ENCODE data around the gene TRPV3.
"Not testable (repeated sequence)": the region's sequence is repeated elsewhere in the genome, so short reads cannot be mapped to it uniquely, and the experiment has no call there.

Gene TRPV3

GRCh38 chr17:3524024-3524423, 33.6 kb downstream of the TRPV3 start:
- Histone ChIP-seq H3K4me1 (ENCODE audit: insufficient read depth, poor library complexity, severe bottlenecking) (no peaks in the 10 kb centered on the region), H3K9me3 (ENCODE audit: severe bottlenecking) (no peaks in the 10 kb centered on the region), H3K27me3 (ENCODE audit: insufficient read depth, poor library complexity, severe bottlenecking) (no peaks in the 10 kb centered on the region), H3K27ac (ENCODE audit: poor library complexity, severe bottlenecking) (no peak overlapping the region), H3K4me3 (ENCODE audit: severe bottlenecking) (no peak overlapping the region), H3K36me3 (ENCODE audit: low read depth) (no peaks in the 10 kb centered on the region)
- no peak for DNase-seq (ENCODE audit: low spot score)
- TF ChIP-seq CTCF (IDR thresholded peaks at IDR 0.05; ENCODE audit: poor library complexity, severe bottlenecking), result no peak
- ATAC-seq (ENCODE audit: low read depth), result no peak

- not testable (repeated sequence) for H3K4me1 ChIP-seq (ENCODE audit: insufficient read depth, poor library complexity, severe bottlenecking); ATAC-seq (ENCODE audit: low read depth); H3K4me3 ChIP-seq (ENCODE audit: severe bottlenecking); H3K27me3 ChIP-seq (ENCODE audit: insufficient read depth, poor library complexity, severe bottlenecking); H3K27ac ChIP-seq (ENCODE audit: poor library complexity, severe bottlenecking); H3K9me3 ChIP-seq (ENCODE audit: severe bottlenecking); H3K36me3 ChIP-seq (ENCODE audit: low read depth); DNase-seq (ENCODE audit: low spot score)
These were observed 38.1 kb downstream of the TRPV3 start for GRCh38 chr17:3519472-3519871.

- H3K36me3 ChIP-seq (ENCODE audit: low read depth), result no peaks in the 10 kb centered on the region
- H3K9me3 ChIP-seq (ENCODE audit: severe bottlenecking), result no peaks in the 10 kb centered on the region
- H3K27ac ChIP-seq (ENCODE audit: poor library complexity, severe bottlenecking), result no peak overlapping the region
- TF ChIP-seq CTCF (IDR thresholded peaks at IDR 0.05; ENCODE audit: poor library complexity, severe bottlenecking), result no peak
- DNase-seq (ENCODE audit: low spot score) (no peak), ATAC-seq (ENCODE audit: low read depth) (no peak)
- H3K4me1 ChIP-seq (ENCODE audit: insufficient read depth, poor library complexity, severe bottlenecking), result no peaks in the 10 kb centered on the region
- H3K27me3 ChIP-seq (ENCODE audit: insufficient read depth, poor library complexity, severe bottlenecking), result no peaks in the 10 kb centered on the region
- no peak overlapping the region for H3K4me3 ChIP-seq (ENCODE audit: severe bottlenecking)
These were observed 42.7 kb downstream of the TRPV3 start for GRCh38 chr17:3514873-3515272.

- not testable (repeated sequence) for H3K4me1 ChIP-seq (ENCODE audit: insufficient read depth, poor library complexity, severe bottlenecking); ATAC-seq (ENCODE audit: low read depth); H3K36me3 ChIP-seq (ENCODE audit: low read depth); DNase-seq (ENCODE audit: low spot score); H3K9me3 ChIP-seq (ENCODE audit: severe bottlenecking); H3K27ac ChIP-seq (ENCODE audit: poor library complexity, severe bottlenecking); H3K27me3 ChIP-seq (ENCODE audit: insufficient read depth, poor library complexity, severe bottlenecking); H3K4me3 ChIP-seq (ENCODE audit: severe bottlenecking)
These were observed 43.4 kb downstream of the TRPV3 start for GRCh38 chr17:3514167-3514566.

GRCh38 chr17:3513305-3514035, 44.1 kb downstream of the TRPV3 start:
- no peak overlapping the region for H3K4me3 ChIP-seq (ENCODE audit: severe bottlenecking)
- no peak overlapping the region for H3K27ac ChIP-seq (ENCODE audit: poor library complexity, severe bottlenecking)
- TF ChIP-seq CTCF (IDR thresholded peaks at IDR 0.05; ENCODE audit: poor library complexity, severe bottlenecking), result no peak
- H3K4me1 ChIP-seq (ENCODE audit: insufficient read depth, poor library complexity, severe bottlenecking), result no peaks in the 10 kb centered on the region
- DNase-seq (ENCODE audit: low spot score) (no peak), ATAC-seq (ENCODE audit: low read depth) (no peak)
- no peaks in the 10 kb centered on the region for H3K36me3 ChIP-seq (ENCODE audit: low read depth)
- H3K9me3 ChIP-seq (ENCODE audit: severe bottlenecking), result no peaks in the 10 kb centered on the region
- no peaks in the 10 kb centered on the region for H3K27me3 ChIP-seq (ENCODE audit: insufficient read depth, poor library complexity, severe bottlenecking)

GRCh38 chr17:3512505-3513171, 45.0 kb downstream of the TRPV3 start:
- no peak for ATAC-seq (ENCODE audit: low read depth)
- no peak for DNase-seq (ENCODE audit: low spot score)

More at GRCh38 chr17:3512505-3513171, 45.0 kb downstream of the TRPV3 start:
- Histone ChIP-seq H3K9me3 (ENCODE audit: severe bottlenecking) (no peaks in the 10 kb centered on the region), H3K27ac (ENCODE audit: poor library complexity, severe bottlenecking) (no peak overlapping the region), H3K4me3 (ENCODE audit: severe bottlenecking) (no peak overlapping the region), H3K27me3 (ENCODE audit: insufficient read depth, poor library complexity, severe bottlenecking) (no peaks in the 10 kb centered on the region), H3K4me1 (ENCODE audit: insufficient read depth, poor library complexity, severe bottlenecking) (no peaks in the 10 kb centered on the region), H3K36me3 (ENCODE audit: low read depth) (no peaks in the 10 kb centered on the region)
- TF ChIP-seq CTCF (IDR thresholded peaks at IDR 0.05; ENCODE audit: poor library complexity, severe bottlenecking), result no peak
